ENCODE data around the gene ERBB2. TPM values are rescaled to one million over a fixed set of nuclear protein-coding genes. Genes with fewer than 3 reads are reported as not detected.

Gene ERBB2
- total and polyA plus RNA-seq, 9 of the 15 experiments (the other 6 are each of a cell fraction or from before 2014, with no cell fraction given): 0.74 to 5.6 (median 3.3) TPM

DNA sequence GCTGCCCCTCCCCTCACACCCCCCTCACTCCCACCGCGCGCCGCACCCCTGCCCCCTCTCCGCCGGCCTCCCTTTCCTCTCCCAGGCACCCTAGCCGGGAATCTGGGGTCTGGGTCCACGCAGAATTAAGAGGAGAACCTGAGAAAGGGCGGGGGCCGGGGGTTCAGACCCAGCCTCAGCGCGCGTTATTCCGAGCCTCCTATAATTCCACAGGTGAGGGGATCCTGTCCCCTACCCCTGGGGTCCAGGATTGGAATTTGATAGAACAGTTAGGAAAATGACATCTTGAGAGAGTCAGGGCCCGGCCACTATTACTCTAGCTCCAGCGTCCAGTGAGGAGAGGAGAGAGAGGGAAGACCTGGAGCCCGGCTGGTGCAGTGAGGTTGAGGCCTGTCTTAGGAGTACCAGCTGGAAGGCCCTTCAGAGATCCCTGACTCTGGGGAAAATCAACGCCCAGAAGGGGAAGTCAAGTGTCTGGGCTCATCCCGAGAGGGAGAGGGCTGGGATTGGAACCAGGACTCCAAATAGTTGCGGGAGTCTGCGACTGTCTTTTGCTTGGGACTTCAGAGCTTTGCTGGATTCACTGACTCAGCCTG is 55.2 kb downstream of the ERBB2 start:
- intact Hi-C loops (cut with micrococcal nuclease): loop anchor here (1.0 to 5.0 kb wide), 2 partner anchors 83 to 133 kb away; no protein-coding TSS in a partner anchor
- FAIRE-seq (peak; percentile 58), DNase-seq (ENCODE audit: extremely low read depth in 1 of 4, low spot score in 3 of 4) (no peak), ATAC-seq (no peak)
- Histone ChIP-seq H3K9me3 (replicated peaks; ENCODE audit: control insufficient read depth, insufficient read depth, low read depth, low read length) (no peaks in the 10 kb centered on the region), H3K79me2 (ENCODE audit: control insufficient read depth, insufficient read depth, low read length) (no peaks in the 10 kb centered on the region), H3K36me3 (ENCODE audit: control insufficient read depth, insufficient read depth, low read length) (no peaks in the 10 kb centered on the region), H3K9ac (ENCODE audit: insufficient read depth in 1 of 2, low read depth in 2 of 2, low read length in 2 of 2) (peak overlapping the region; percentile 67 to 98; a peak in 3 of 4 replicates), H3K27ac (ENCODE audit: extremely low read depth, low read depth, low read length) (peak overlapping the region; percentile 64; the same call in 1 of the 3 replicates), H3K4me1 (replicated peaks in 1 of 2; ENCODE audit: control insufficient read depth in 2 of 2, insufficient read depth in 2 of 2, low read length in 2 of 2) (peaks cover 9 to 42% of the 10 kb centered on the region in 2 experiments; a peak in 4 of 5 replicates), H3K9me1 (ENCODE audit: control insufficient read depth, insufficient read depth, low read length) (no peaks in the 10 kb centered on the region), H3K4me2 (ENCODE audit: insufficient read depth, low read length) (peak overlapping the region; percentile 49; the same call in 1 of the 2 replicates), H2AFZ (ENCODE audit: low read depth, low read length) (peak overlapping the region; percentile 85), H3K27me3 (ENCODE audit: control insufficient read depth in 2 of 2, insufficient read depth in 2 of 2, low read length in 2 of 2) (peaks cover 6 to 7% of the 10 kb centered on the region in 2 experiments; a peak in 2 of 5 replicates), H3K4me3 (peak overlapping the region; percentile 53), H4K20me1 (replicated peaks; ENCODE audit: control insufficient read depth, insufficient read depth, low read length) (no peaks in the 10 kb centered on the region)
- TF ChIP-seq ZNF316 (IDR thresholded peaks at IDR 0.05) (peak; percentile 27; the same call in 1 of the 2 replicates), ZEB2 (IDR thresholded peaks at IDR 0.05) (no peak)
- 67% methylated on average over 9 of the region's 21 CpGs for WGBS (ENCODE audit: insufficient coverage, low coverage, missing lambda C conversion rate)
- in situ Hi-C loops (cut with MboI): loop anchor here (5.0 kb wide), 1 partner anchor 133 kb away; no protein-coding TSS in a partner anchor
- ChIA-PET CTCF (ENCODE audit: low intra/inter-chr PET ratio) (interaction anchor here (0.9 to 6.1 kb wide), 5 partner anchors 25 to 207 kb away, joined by 3 to 118 read pairs (median 9); partner anchors contain the start of gene MIEN1), POLR2A (interaction anchor here (0.8 to 1.3 kb wide), 2 partner anchors 10 to 11 kb away, joined by 3 to 6 read pairs; no protein-coding TSS in a partner anchor)
- no TSS peak for BruUV-seq (replicated peaks)
